ENCODE data around the gene SLC25A2.
A peak's percentile ranks its signal among the peaks of the same experiment; 100 is the strongest.

The SLC25A2 gene

DNA sequence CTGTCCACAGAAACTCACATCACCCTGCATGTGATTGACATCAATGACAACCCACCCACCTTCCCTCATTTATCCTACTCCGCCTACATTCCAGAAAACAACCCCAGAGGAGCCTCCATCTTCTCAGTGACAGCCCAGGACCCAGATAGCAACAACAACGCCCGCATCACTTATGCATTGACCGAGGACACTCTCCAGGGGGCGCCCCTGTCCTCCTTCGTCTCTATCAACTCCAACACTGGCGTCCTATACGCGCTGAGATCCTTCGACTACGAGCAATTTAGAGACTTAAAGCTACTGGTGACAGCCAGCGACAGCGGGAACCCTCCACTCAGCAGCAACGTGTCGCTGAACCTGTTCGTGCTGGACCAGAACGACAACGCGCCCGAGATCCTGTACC lies 41.5 kb upstream of the SLC25A2 start:
- Histone ChIP-seq H3K4me1 (ENCODE audit: insufficient read depth, low read length, severe bottlenecking) (peaks cover under 1% of the 10 kb centered on the region), H3K4me2 (ENCODE audit: low read length) (no peak overlapping the region), H3K9me2 (ENCODE audit: low read depth, low read length) (no peaks in the 10 kb centered on the region), H3K4me3 (ENCODE audit: low read depth, low read length, poor library complexity, severe bottlenecking) (no peak overlapping the region), H4K20me1 (ENCODE audit: insufficient read depth, low read length) (no peaks in the 10 kb centered on the region), H3K27me3 (ENCODE audit: insufficient read depth, low read length) (no peaks in the 10 kb centered on the region), H3K9me3 (ENCODE audit: low read length) (peaks cover 12% of the 10 kb centered on the region; the same call in 1 of the 2 replicates), H3F3A (ENCODE audit: insufficient read depth, low read length) (no peaks in the 10 kb centered on the region), H3K9ac (ENCODE audit: low read length) (no peak overlapping the region), H2AFZ (ENCODE audit: low read length) (no peak overlapping the region), H3K27ac (ENCODE audit: low read depth, low read length, poor library complexity, severe bottlenecking) (no peak overlapping the region), H3K36me3 (ENCODE audit: insufficient read depth, low read length) (no peaks in the 10 kb centered on the region), H3K79me2 (ENCODE audit: insufficient read depth, low read length) (no peaks in the 10 kb centered on the region)
- no peak for TF ChIP-seq EZH2 (IDR thresholded peaks at IDR 0.05; ENCODE audit: borderline replicate concordance, low read length)
- TF ChIP-seq, protein P1, sequence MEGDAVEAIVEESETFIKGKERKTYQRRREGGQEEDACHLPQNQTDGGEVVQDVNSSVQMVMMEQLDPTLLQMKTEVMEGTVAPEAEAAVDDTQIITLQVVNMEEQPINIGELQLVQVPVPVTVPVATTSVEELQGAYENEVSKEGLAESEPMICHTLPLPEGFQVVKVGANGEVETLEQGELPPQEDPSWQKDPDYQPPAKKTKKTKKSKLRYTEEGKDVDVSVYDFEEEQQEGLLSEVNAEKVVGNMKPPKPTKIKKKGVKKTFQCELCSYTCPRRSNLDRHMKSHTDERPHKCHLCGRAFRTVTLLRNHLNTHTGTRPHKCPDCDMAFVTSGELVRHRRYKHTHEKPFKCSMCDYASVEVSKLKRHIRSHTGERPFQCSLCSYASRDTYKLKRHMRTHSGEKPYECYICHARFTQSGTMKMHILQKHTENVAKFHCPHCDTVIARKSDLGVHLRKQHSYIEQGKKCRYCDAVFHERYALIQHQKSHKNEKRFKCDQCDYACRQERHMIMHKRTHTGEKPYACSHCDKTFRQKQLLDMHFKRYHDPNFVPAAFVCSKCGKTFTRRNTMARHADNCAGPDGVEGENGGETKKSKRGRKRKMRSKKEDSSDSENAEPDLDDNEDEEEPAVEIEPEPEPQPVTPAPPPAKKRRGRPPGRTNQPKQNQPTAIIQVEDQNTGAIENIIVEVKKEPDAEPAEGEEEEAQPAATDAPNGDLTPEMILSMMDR (IDR thresholded peaks at IDR 0.05; ENCODE audit: low read length): no peak

DNA sequence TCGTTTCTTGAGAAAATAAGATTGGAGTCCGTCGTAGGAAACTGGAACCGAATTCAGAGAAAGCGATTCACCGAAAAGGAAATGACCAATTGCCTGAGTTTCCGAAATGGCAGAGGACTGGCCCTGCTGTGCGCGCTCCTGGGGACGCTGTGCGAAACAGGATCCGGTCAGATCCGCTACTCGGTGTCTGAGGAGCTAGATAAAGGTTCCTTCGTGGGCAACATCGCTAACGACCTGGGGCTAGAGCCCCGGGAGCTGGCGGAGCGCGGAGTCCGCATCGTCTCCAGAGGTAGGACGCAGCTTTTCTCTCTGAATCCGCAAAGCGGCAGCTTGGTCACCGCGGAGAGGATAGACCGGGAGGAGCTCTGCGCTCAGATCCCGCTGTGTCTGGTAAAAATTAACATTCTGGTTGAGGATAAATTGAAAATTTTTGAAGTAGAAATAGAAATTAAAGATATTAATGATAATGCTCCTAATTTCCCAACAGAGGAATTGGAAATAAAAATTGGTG lies 40.2 kb upstream of the SLC25A2 start:
- no peak overlapping the region for H3K9ac ChIP-seq (ENCODE audit: low read length)
- H4K20me1 ChIP-seq (ENCODE audit: insufficient read depth, low read length): no peaks in the 10 kb centered on the region
- H3K27me3 ChIP-seq (ENCODE audit: insufficient read depth, low read length): no peaks in the 10 kb centered on the region
- TF ChIP-seq EZH2 (IDR thresholded peaks at IDR 0.05; ENCODE audit: borderline replicate concordance, low read length): no peak
- TF ChIP-seq, protein P1 (IDR thresholded peaks at IDR 0.05; ENCODE audit: low read length): no peak
- no peak overlapping the region for H3K4me3 ChIP-seq (ENCODE audit: low read depth, low read length, poor library complexity, severe bottlenecking)
- no peaks in the 10 kb centered on the region for H3K9me2 ChIP-seq (ENCODE audit: low read depth, low read length)
- no peak overlapping the region for H2AFZ ChIP-seq (ENCODE audit: low read length)
- peaks cover 19% of the 10 kb centered on the region for H3K9me3 ChIP-seq (ENCODE audit: low read length)
- no peak overlapping the region for H3K27ac ChIP-seq (ENCODE audit: low read depth, low read length, poor library complexity, severe bottlenecking)
- H3K79me2 ChIP-seq (ENCODE audit: insufficient read depth, low read length): no peaks in the 10 kb centered on the region
- no peaks in the 10 kb centered on the region for H3F3A ChIP-seq (ENCODE audit: insufficient read depth, low read length)
- H3K4me2 ChIP-seq (ENCODE audit: low read length): no peak overlapping the region
- no peaks in the 10 kb centered on the region for H3K36me3 ChIP-seq (ENCODE audit: insufficient read depth, low read length)
- H3K4me1 ChIP-seq (ENCODE audit: insufficient read depth, low read length, severe bottlenecking): no peaks in the 10 kb centered on the region

GRCh38 chr5:141343242-141343952 lies 39.5 kb upstream of the SLC25A2 start, which contains the start of gene PCDHGA3:
TSS of gene PCDHGA3 (plus strand) at chr5:141343829. CDS start at chr5:141344034, 205 bp downstream.
- Histone ChIP-seq H3F3A (ENCODE audit: insufficient read depth, low read length) (no peaks in the 10 kb centered on the region), H3K27me3 (ENCODE audit: insufficient read depth, low read length) (no peaks in the 10 kb centered on the region), H3K4me3 (ENCODE audit: low read depth, low read length, poor library complexity, severe bottlenecking) (no peak within 1 kb of the TSS), H4K20me1 (ENCODE audit: insufficient read depth, low read length) (no peaks in the 10 kb centered on the region), H3K27ac (ENCODE audit: low read depth, low read length, poor library complexity, severe bottlenecking) (no peak within 1 kb of the TSS), H3K4me2 (ENCODE audit: low read length) (no peak within 1 kb of the TSS), H3K36me3 (ENCODE audit: insufficient read depth, low read length) (no peaks in the 10 kb centered on the region), H3K9me2 (ENCODE audit: low read depth, low read length) (no peaks in the 10 kb centered on the region), H3K9ac (ENCODE audit: low read length) (no peak within 1 kb of the TSS), H3K79me2 (ENCODE audit: insufficient read depth, low read length) (no peaks in the 10 kb centered on the region), H3K9me3 (ENCODE audit: low read length) (peaks cover 25% of the 10 kb centered on the region), H2AFZ (ENCODE audit: low read length) (no peak within 1 kb of the TSS), H3K4me1 (ENCODE audit: insufficient read depth, low read length, severe bottlenecking) (no peaks in the 10 kb centered on the region)
- TF ChIP-seq, protein P1 (IDR thresholded peaks at IDR 0.05; ENCODE audit: low read length): peak; percentile 21; the same call in 1 of the 2 replicates
- no peak for TF ChIP-seq EZH2 (IDR thresholded peaks at IDR 0.05; ENCODE audit: borderline replicate concordance, low read length)
